GM19395 (cell line): Measurements from ENCODE around the gene SIPA1L3.

Experiments
- ATAC-seq: cut with Tn5 transposase; IDR thresholded peaks from one replicate; pipeline ENCODE4 v1.9.1; 2021; ENCODE audit warnings: mild to moderate bottlenecking, moderate library complexity; ENCODE audit not compliant: unreplicated experiment

SIPA1L3 gene

DNA sequence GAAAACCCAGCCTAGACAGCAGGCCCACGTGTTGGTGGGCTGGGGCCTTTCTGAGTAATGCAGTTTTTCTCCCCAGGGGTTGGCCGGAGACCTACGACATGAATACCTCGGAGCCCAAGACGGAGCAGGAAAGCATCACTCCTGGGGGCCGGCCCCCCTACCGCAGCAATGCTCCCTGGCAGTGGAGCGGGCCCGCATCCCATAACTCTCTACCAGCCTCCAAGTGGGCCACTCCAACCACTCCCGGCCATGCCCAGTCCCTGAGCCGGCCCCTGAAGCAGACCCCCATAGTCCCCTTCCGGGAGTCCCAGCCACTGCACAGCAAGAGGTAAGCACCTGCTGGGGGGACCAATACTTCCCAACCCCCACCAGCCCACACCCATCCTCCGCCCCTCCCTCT lies 234.1 kb downstream of the SIPA1L3 start:
- no peak for ATAC-seq

DNA sequence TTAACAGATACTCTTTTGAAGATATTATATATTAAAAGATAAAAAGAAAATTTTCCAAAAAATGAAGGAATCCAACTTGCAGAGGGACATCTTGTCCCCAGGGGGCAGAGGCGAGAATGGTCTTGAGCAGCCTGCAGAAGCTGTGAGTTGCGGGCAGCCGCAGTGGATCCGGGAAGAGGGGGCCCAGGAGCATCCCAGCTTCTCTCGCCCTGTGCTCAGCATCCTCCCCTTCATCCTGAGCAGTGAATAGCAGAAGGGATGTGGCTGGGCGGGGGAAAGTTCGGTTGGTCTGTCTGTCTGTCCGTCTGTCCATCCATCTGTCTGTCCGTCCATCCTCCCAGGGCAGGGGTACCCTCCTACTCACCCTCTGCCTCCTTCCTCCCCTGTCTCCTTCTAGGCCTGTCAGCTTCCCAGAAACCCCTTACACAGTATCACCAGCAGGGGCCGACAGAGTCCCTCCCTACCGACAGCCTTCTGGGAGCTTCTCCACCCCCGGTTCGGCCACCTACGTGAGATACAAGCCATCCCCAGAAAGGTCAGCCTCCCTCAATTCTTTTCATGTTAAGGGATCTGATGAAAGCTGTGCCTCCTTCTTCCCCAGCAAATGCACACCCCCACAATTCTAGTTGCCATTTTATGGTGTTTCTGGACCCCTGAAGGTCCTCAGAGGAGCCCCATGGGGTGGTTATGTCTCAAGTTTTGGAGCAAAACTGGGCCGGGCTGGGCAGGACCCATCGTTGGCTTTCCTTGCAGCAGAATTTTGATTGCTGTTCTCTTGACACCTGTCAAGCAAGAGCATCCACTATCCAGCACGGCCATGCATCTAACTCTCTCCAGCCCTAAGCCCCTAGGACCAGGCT lies 235.4 kb downstream of the SIPA1L3 start:
- no peak for ATAC-seq

DNA sequence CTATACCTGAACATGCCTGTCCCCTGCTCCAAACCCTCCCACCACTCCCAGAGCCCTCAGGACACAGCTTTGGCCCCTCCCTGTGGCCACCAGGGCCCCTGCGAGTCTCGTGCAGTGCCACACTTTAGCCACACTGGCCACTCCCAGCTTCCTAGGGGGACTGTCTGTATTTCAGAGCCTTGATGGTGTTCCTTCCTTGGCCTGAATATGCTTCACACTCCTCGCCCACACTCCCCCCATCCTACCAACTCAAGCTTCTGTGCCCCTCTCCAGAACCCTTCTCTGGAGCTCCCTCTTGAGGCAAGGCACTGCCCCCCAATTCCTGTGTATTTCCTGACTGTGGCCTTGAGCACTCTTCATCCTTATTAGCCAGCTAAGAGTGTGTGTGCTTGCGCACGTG lies 236.8 kb downstream of the SIPA1L3 start:
- ATAC-seq, result no peak

DNA sequence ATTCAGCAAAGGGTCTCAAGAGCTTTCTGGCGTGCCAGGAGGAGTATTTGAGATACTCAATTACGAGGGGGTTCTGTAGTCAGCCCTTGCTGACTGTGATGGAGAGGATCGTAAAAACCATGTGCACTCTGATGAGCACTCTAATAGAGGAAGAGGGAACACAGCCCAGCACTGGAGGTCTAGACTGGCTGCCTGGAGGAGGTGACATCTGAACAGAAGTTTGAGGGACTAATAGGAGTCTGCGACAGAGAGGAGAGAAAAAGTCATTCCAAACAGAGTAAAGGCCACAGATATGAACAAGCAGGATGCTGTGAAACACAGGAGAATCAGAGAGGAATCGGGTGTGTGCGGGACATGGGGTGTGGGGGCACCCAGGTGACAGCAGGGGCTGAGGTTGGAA lies 237.7 kb downstream of the SIPA1L3 start:
- ATAC-seq, result no peak

DNA sequence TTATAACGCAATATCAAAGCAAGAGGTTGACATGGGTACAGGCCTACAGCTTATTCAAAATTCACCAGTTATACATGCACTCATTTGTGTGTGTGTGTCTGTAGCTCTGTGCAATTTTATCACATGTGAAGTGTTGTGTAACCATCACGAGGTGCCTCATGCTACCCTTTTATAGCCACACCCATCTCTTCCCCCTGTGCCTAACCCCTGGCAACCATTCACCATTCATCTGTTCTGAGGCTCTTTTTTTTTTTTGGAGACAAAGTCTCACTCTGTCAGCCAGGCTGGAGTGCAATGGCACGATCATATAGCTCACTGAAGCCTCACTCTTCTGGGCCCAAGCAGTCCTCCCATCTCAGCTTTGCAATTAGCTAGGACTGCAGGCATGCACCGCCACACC lies 238.6 kb downstream of the SIPA1L3 start:
- no peak for ATAC-seq

DNA sequence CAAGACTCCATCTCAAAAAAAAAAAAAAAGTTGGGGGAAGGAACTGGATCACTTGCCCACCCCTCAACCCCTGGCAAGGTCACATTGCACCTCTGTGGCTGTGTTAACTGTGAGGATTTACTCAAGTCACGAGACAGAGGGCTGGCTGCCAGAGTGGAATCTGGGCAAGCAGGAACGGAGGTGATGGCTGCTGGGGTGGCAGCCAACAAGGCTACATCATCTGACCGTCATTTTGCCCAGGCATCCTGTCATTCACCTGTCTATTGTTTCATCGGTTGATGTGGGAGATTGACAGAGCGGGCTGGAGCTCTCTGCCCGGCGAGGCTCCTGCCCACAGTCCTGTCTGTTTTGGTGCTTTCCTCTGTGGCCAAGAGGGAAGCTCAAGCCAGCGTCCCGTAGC lies 241.3 kb downstream of the SIPA1L3 start:
- no peak for ATAC-seq

DNA sequence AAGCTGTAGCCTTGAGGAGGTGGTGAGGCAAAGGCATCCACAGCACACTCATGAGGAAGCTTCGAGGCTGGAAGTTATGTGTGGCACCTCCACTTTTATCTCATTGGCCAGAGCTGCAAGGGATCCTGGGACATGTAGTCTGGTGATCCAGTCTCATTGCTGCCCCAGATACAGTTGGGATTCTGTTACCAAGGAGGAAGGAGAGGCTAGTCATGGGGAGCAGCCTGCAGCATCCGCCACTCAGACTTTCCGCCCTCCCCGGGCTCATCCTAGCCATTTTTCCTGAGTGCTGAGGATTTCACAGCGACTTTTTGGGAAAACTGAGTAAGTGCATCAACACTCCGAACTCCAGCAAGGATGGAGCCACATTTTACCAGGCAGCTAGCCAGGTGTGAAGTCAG lies 242.7 kb downstream of the SIPA1L3 start:
- ATAC-seq, result no peak

DNA sequence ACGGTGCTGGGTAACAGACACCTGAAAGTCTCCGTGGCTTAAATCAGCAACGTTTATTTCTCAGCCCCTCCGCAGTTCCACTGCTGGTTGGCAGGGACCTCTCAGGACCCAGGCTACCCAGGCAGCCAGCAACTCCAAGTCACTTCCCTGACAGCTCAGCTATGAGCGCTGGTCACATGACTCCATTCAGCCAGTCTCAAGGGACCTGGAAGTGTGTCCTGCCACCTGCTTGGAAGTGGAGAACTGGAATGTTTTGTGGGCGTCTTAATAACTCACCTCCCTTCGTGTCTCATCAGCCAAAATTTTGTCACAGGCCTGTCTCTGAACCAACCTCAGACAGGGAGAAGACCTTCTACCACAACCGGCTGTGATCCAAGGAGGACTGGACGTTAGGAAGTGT lies 244.2 kb downstream of the SIPA1L3 start:
- no peak for ATAC-seq

DNA sequence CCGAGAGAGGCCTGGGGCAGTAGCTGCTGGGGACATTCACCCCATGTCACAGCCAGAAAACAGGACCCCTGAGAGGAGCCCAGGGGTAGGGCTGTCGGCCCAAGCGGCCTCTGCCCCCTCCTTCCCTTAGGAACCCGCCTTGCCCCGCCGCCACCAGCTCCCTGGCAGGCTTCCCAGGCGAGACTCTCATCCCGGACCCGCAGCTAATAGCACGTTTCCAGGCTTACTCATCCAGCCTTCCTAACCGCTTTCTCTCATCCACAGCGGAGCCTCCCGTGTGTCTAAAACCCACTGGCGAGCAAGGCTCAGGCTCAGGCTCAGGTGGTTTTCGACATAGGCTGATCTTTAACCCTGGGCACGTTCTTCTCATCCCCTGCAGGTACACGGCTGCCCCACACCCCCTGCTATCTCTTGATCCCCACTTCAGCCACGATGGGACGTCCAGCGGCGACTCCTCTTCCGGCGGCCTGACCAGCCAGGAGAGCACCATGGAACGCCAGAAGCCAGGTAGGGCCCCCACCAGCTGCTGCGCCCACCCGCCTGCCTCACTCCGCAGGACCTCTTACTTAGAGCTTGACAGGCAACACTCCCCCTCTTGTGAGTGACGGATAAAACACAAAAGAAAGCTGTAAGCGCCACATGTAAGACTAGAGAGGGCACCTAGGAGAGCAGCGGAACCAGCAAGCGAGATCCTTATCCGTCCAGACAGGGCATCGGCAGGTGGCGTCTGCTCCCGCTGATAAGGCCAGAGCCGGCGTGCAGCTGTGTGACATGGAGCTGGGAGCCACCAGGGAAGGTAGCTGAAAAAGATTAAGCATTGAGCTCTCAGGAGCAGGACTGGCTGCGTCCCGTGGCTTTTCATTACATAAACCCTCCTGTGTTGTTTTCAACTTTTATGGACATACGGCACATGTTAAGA lies 245.7 kb downstream of the SIPA1L3 start:
- no peak for ATAC-seq

DNA sequence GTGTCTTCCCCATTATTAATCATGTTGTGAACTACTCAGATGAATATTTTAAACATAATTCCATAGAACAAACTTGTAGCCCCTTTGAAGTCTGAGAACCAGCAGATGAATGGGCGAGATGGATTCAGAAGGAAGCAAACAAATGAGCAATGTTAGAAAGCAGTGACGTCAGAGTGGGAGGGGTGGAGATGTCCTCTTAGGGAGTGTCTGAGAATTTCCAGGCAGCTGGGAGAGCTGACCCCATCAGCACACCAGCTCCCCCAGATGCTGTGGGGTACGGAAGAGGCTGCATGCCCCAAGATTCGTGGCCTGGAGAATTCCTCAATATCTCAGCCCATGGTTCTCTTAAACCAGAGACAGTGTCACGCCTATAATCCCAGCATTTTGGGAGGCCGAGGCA lies 248.4 kb downstream of the SIPA1L3 start:
- ATAC-seq, result no peak

DNA sequence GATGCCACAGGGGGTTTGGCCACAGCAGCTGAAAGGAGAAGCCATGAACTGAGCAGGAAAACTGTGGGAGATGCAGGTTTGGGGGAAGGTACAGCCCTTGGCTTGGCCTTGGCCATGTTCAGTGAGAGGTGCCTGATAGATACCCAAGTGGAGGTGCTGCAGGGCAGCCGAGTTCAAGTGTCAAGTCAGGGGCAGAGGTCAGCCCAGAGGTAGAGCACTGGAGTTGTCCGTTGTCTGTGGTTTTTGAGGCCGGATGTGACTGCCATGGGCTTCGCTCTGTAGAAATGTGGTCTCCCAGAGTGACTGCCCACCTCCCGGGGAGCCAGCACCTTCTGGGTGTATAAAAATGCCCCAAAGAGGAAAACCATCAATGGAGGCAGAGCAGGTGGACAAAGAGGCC lies 251.7 kb downstream of the SIPA1L3 start:
- no peak for ATAC-seq

DNA sequence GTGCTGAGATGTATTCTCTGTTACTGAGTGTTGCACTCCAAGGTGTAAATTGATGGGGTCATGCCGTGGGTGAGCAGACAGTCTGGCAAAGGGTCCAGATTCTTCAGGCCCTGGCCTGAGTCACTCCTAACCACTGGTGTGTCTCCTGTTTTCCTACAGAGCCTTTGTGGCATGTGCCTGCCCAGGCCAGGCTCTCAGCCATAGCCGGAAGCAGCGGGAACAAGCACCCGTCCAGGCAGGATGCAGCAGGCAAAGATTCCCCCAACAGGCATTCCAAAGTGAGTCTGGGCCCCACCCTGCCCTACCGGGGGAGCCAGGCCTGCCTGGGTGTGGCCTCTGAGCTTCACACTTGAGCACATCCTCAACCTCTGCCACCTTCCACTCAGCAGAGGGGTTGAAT lies 255.1 kb downstream of the SIPA1L3 start:
- ATAC-seq, result no peak

DNA sequence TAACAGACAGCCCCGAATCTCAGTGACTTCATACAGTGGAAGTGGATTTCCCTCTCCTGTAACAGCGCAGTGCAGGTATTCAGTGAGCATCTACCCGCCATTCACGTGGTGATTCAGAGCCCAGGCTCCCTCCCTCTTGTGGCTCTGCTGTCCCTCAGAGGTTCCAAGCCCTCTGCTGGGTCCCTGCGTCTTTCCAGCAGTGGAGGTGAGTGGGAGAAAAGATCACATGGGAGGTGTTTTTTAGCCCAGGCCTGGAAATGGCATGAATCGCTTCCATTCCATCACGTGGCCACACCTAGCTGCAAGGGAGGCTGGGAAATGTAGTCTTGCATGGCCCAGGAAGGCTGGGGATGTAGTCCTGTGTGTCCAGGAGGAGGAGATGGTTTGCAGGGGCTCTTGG lies 255.6 kb downstream of the SIPA1L3 start:
- no peak for ATAC-seq

DNA sequence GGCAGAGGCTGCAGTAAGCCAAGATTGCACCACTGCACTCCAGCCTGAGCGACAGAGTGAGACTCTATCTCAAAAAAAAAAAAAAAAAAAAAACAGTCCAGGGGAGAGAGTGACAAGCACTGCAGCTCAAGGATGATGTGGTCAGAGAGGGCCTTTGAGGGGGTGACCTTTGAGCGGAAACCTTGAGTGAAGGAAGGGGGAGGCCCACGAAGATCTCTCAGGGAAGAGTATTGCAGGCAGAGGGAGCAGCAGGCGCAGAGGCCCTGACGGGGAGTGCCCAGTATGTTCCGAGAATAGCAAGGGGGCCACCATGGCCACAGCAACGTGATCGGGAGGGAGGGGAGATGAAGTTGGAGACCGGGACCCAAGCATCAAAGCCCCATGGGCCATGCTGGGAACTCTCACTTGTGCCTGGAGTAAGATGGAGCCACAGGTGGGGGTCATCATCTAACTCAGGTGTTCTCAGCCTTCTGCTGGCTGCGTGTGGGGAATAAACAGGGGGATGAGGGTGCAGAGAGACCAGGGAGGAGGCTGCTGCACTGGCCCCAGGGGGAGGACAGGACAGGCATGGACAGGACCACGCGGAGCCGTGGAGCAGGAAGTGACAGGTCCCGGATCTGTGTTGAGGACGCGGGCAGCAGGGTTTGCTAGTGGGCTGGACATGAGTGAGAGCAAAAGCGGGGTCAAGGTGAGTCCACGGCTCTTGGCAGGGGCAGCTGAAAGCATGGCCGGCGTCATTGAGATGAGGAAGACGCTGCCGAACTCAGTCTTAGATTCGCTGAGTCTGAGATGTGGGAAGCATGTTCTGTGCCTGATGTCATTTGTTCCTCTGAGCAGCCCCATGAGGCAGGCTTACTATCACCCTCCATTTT lies 256.6 kb downstream of the SIPA1L3 start:
- ATAC-seq, result no peak

DNA sequence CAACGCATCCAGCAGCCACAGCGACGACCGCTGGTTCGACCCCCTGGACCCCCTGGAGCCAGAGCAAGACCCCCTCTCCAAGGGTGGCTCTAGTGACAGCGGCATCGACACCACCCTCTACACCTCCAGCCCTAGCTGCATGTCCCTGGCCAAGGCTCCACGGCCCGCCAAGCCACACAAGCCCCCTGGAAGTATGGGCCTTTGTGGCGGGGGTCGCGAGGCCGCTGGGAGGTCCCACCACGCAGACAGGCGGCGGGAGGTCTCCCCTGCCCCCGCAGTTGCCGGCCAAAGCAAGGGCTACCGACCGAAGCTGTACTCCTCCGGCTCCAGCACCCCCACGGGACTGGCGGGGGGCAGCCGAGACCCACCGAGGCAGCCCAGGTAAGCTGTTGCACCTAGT lies 257.5 kb downstream of the SIPA1L3 start:
- no peak for ATAC-seq

DNA sequence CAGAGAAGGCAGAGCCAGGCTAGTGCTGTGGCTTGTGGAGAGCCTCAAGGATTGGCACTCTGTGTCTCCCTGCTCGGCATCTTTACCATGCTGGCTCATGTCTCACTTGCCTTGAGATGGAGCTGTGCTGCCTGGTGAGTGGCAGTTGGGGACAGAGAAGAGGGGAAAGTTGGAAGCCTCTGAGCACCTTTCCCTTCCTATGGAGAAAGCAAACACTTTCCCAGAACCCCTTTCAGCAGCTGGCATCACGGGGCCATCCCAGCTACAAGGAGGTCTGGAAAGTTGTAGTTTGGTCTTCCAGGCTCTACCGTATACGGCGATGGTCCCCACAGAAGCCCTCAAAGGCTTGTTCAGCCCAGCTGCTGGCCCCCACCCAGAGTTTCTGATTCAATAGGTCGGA lies 258.3 kb downstream of the SIPA1L3 start:
- no peak for ATAC-seq

DNA sequence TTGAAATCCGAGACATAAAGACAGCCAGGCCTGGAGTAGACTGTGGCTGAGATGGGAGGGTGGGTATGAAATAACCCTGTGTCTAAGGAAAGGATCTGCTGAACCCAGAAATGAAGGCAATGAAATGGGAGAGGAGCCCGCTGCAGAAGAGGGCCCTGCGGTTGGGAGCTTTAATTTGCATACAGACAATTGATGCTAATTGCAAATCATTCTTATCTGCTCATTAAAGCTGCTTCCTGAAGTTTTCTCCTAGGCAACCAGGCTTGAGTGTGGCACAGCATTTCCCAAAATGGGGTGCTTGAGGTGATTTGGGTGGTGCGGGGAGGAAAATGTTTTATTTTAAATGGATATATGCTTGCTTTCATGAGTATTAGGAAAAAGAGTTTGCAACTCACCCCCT lies 261.6 kb downstream of the SIPA1L3 start:
- no peak for ATAC-seq

DNA sequence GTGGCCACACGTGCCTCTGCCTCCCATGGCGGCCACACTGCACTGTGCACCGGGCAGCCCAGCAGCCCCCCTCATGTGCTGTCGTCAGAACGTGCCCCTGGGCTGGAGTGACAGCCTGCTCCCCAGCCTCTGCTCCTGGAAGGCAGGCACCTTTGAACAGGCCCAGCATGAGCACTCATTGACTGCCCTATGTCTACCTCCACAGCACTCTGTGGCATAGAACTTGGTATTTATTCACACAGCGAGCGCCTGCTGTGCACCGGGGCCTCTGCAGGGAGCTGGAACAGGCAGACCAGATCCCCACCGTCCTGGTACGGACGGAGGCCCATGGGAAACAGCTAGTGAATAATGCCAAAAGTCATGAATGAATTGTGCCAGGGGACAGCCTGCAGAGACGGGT lies 263.3 kb downstream of the SIPA1L3 start:
- no peak for ATAC-seq

DNA sequence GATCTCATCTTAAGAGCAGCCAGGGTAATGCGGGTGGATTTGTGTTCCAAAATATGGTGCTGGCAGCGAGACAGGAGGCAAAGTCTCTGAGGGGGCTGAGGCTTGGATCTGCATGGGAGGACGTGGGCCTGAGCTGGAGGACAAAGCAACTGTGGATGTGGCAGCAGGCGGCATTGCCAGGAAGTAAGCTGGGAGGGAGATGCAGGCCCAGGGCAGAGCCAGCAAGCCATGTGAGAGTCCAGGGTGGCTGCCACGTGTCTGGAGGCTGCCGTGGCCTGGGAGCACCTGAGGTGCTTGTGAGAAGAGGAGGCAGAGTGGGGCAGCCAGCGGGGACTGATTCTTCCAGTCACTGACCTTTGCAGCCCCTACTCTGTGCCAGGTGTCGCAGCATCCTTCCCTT lies 265.0 kb downstream of the SIPA1L3 start:
- no peak for ATAC-seq

DNA sequence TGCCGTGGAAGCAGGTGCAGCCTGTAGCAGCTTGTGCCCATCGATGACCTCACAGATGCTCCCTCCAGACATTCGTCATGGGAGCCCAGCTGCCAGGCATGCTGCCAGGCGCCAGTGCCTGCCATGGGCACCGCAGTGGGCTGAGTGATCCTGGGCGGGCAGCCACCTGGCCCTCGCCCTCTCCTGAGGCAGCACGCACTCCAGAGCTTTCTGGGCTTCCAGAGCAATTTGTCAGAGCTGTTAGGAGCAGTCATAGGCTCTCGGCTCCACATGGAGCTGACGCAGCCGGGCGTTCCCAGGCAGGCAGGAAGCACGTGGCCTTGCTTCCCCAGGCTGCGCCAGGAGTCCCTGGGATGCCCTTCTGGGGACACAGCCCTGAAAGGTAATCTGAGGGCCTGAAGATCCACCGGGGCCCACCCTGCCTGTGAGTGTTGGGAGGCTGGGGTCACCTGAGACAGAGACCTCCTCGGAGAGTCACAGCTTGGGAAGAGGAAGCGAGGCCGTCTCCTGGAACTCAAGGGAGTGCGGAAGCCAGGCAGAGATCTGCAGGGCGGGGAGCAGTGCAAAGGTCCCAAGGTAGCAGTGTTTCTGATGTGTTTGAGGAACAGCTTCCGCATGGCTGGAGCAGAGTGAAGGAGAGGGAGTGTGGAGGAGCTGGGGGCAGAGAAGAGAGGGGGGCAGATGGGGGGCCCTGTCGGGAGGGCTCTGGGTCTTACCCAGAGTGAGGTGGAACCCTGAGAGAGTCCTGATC lies 266.5 kb downstream of the SIPA1L3 start:
- no peak for ATAC-seq
